Activated CD8-positive, alpha-beta memory T cell treated with anti-CD3 and anti-CD28 coated beads for 36 hours (primary cell): ENCODE data around the gene TFDP2. TPM values are rescaled to one million over a fixed set of nuclear protein-coding genes. Genes with fewer than 3 reads are reported as not detected.
"Not testable (repeated sequence)": the region's sequence is repeated elsewhere in the genome, so short reads cannot be mapped to it uniquely, and the experiment has no call there.

Experiments used
- CTCF ChIA-PET: fragments of 350-600 bp; sonication (Branson Sonifier 250); formaldehyde crosslinking; loops from one replicate; lab custom pipeline; 2021; ENCODE audit warnings: antibody characterized with exemption; lab: Charles Lee
- POLR2A ChIA-PET: fragments of 350-600 bp; sonication (Branson Sonifier 250); formaldehyde crosslinking; loops from one replicate; lab custom pipeline; 2021; ENCODE audit warnings: antibody characterized with exemption; lab: Charles Lee
- total RNA-seq, 2 experiments: library from RNA; stranded (reverse); gene quantifications; one replicate each; pipeline ENCODE4 v1.2.3, GENCODE V29; 2021

Gene TFDP2
- total RNA-seq, 2 experiments from 2014 or later = 25.0 to 26.6 TPM

- ChIA-PET POLR2A (no interaction called here), CTCF (no interaction called here)
These were observed 68.2 kb downstream of the TFDP2 start for GRCh38 chr3:142081178-142081577.

- ChIA-PET CTCF (no interaction called here), POLR2A (no interaction called here)
These were observed 71.4 kb downstream of the TFDP2 start for GRCh38 chr3:142077859-142078500.

GRCh38 chr3:142077155-142077858 is 72.0 kb downstream of the TFDP2 start:
- ChIA-PET POLR2A (no interaction called here), CTCF (no interaction called here)

- CTCF ChIA-PET, POLR2A ChIA-PET: not testable (repeated sequence)
These were observed 73.7 kb downstream of the TFDP2 start for GRCh38 chr3:142075656-142076055.

GRCh38 chr3:142072816-142073215 is 76.5 kb downstream of the TFDP2 start:
- ChIA-PET CTCF (no interaction called here), POLR2A (no interaction called here)

GRCh38 chr3:142065932-142066331 is 83.4 kb downstream of the TFDP2 start:
- ChIA-PET POLR2A (no interaction called here), CTCF (no interaction called here)

GRCh38 chr3:142065344-142065743 is 84.0 kb downstream of the TFDP2 start:
- ChIA-PET POLR2A (no interaction called here), CTCF (no interaction called here)

- ChIA-PET POLR2A (no interaction called here), CTCF (no interaction called here)
These were observed 84.9 kb downstream of the TFDP2 start for GRCh38 chr3:142064454-142064853.

GRCh38 chr3:142057331-142057725 is 92.0 kb downstream of the TFDP2 start:
- ChIA-PET CTCF (no interaction called here), POLR2A (no interaction called here)

- ChIA-PET POLR2A (no interaction called here), CTCF (no interaction called here)
These were observed 92.6 kb downstream of the TFDP2 start for GRCh38 chr3:142056656-142057330.

- CTCF ChIA-PET = no interaction called here
- POLR2A ChIA-PET = no interaction called here
These were observed 95.5 kb downstream of the TFDP2 start for GRCh38 chr3:142053835-142054234.

GRCh38 chr3:142053244-142053643 is 96.1 kb downstream of the TFDP2 start:
- ChIA-PET CTCF (no interaction called here), POLR2A (no interaction called here)

- POLR2A ChIA-PET = no interaction called here
These were observed 98.0 kb downstream of the TFDP2 start for GRCh38 chr3:142051351-142051750.

GRCh38 chr3:142047021-142047369 is 102.3 kb downstream of the TFDP2 start:
- ChIA-PET POLR2A (no interaction called here), CTCF (no interaction called here)

More at GRCh38 chr3:142051351-142051750, 98.0 kb downstream of the TFDP2 start:
- CTCF ChIA-PET = interaction anchor here (1.1 kb wide), 1 partner anchor 17 kb away, joined by 3 read pairs; no protein-coding TSS in a partner anchor

GRCh38 chr3:142046320-142047020 is 102.9 kb downstream of the TFDP2 start:
- CTCF ChIA-PET = no interaction called here
- POLR2A ChIA-PET = no interaction called here

- ChIA-PET CTCF (no interaction called here), POLR2A (no interaction called here)
These were observed 108.3 kb downstream of the TFDP2 start for GRCh38 chr3:142040941-142041491.

- ChIA-PET POLR2A (no interaction called here), CTCF (no interaction called here)
These were observed 113.9 kb downstream of the TFDP2 start for GRCh38 chr3:142035308-142035922.

- POLR2A ChIA-PET = no interaction called here
- CTCF ChIA-PET = interaction anchor here (1.0 kb wide), 1 partner anchor 295 kb away, joined by 3 read pairs; the partner anchor contains the start of gene RNF7
These were observed 116.1 kb downstream of the TFDP2 start for GRCh38 chr3:142033292-142033691.

GRCh38 chr3:142031575-142031974 is 117.8 kb downstream of the TFDP2 start:
- POLR2A ChIA-PET = no interaction called here
- CTCF ChIA-PET = no interaction called here
